ENCODE results near the gene CKAP2L.

CKAP2L gene

GRCh38 chr2:112803691-112804521 is 39.5 kb upstream of the CKAP2L start (continued):
- TF ChIP-seq PATZ1 (CRISPR knock-in tag; IDR thresholded peaks at IDR 0.05; ENCODE audit: borderline replicate concordance) (no peak), ZNF8 (CRISPR knock-in tag; IDR thresholded peaks at IDR 0.05) (no peak), TOX (CRISPR knock-in tag; IDR thresholded peaks at IDR 0.05; ENCODE audit: borderline replicate concordance) (no peak)

GRCh38 chr2:112800881-112801583 is 36.6 kb upstream of the CKAP2L start:
- TF ChIP-seq CSRNP3 (CRISPR knock-in tag; IDR thresholded peaks at IDR 0.05) (no peak), RARB (CRISPR knock-in tag; IDR thresholded peaks at IDR 0.05) (no peak), ZNF70 (CRISPR knock-in tag; IDR thresholded peaks at IDR 0.05) (no peak), ZC3H10 (CRISPR knock-in tag; IDR thresholded peaks at IDR 0.05) (no peak), TCF4 (CRISPR knock-in tag; IDR thresholded peaks at IDR 0.05; ENCODE audit: borderline replicate concordance) (no peak), CREB5 (CRISPR knock-in tag; IDR thresholded peaks at IDR 0.05; ENCODE audit: low read depth) (no peak), PATZ1 (CRISPR knock-in tag; IDR thresholded peaks at IDR 0.05; ENCODE audit: borderline replicate concordance) (no peak), ISL1 (CRISPR knock-in tag; IDR thresholded peaks at IDR 0.05) (no peak), ESRRG (CRISPR knock-in tag; IDR thresholded peaks at IDR 0.05) (no peak), ZFP3 (CRISPR knock-in tag; IDR thresholded peaks at IDR 0.05) (no peak), ZNF565 (CRISPR knock-in tag; conservative IDR thresholded peaks at IDR 0.05; ENCODE audit: low read depth) (no peak), PPARA (CRISPR knock-in tag; IDR thresholded peaks at IDR 0.05; ENCODE audit: borderline replicate concordance) (no peak), GLIS3 (CRISPR knock-in tag; IDR thresholded peaks at IDR 0.05) (no peak), OSR1 (CRISPR knock-in tag; IDR thresholded peaks at IDR 0.05) (no peak), ARNTL (CRISPR knock-in tag; IDR thresholded peaks at IDR 0.05; ENCODE audit: borderline replicate concordance, low read depth) (no peak), BACH2 (CRISPR knock-in tag; IDR thresholded peaks at IDR 0.05; ENCODE audit: borderline replicate concordance) (no peak)
- TF ChIP-seq, protein P1, sequence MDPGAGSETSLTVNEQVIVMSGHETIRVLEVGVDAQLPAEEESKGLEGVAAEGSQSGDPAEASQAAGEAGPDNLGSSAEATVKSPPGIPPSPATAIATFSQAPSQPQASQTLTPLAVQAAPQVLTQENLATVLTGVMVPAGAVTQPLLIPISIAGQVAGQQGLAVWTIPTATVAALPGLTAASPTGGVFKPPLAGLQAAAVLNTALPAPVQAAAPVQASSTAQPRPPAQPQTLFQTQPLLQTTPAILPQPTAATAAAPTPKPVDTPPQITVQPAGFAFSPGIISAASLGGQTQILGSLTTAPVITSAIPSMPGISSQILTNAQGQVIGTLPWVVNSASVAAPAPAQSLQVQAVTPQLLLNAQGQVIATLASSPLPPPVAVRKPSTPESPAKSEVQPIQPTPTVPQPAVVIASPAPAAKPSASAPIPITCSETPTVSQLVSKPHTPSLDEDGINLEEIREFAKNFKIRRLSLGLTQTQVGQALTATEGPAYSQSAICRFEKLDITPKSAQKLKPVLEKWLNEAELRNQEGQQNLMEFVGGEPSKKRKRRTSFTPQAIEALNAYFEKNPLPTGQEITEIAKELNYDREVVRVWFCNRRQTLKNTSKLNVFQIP (CRISPR knock-in tag; IDR thresholded peaks at IDR 0.05; ENCODE audit: borderline replicate concordance, low read depth), result no peak
- ATAC-seq, result no peak
